Measurements from ENCODE around the gene FAM13A.

FAM13A gene

DNA sequence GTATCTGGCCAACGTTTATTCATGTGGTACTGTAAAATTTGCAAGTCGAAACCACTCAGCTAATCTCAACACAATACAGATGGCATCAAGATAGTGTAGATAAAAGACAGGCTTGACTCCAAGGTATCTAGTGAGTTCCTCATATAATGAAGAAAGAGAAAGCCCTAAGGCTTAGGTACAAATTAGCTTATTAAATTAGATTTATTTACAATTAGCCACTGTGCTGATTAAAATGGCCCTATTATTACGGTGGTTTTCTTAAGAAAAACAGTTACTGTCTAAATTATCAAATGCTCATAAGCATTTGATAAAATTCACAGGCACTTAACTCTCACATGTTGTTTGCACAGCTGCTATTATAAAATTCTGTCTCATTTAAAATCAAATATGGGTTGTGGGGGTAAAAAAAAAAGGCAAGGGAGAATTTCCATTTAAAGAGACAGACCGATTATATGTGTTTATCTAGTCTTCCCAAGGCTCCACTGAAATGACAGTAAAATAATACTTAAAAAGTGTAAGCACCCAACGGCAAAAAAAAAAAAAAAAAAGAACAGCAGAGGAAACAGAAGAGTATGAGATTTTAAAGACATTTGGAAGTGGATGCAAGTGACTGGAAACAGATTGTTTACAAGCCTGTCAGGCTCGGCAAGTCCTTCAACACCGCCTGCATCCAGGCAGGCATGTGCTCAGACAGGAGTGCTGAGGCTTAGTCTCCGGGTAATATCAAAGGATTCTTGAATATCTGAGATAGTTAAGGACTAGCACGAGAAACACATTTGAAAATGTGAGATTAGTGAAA, 55.1 kb downstream of the FAM13A start:
- TF ChIP-seq CTCF (IDR thresholded peaks at IDR 0.05): no peak
- no peaks in the 10 kb centered on the region for H3K27me3 ChIP-seq
- H3K4me1 ChIP-seq (ENCODE audit: control insufficient read depth in 1 of 2, insufficient read depth in 1 of 2, low read depth in 1 of 2, low read length in 1 of 2): peaks cover 0 to 2% of the 10 kb centered on the region in 2 experiments
- H3K9me3 ChIP-seq: no peaks in the 10 kb centered on the region
- no peaks in the 10 kb centered on the region for H3K36me3 ChIP-seq
- H3K4me3 ChIP-seq (ENCODE audit: low read depth in 1 of 2, low read length in 1 of 2): no peak overlapping the region
- no peak overlapping the region for H3K27ac ChIP-seq

- Histone ChIP-seq H3K27me3 (no peaks in the 10 kb centered on the region), H3K36me3 (no peaks in the 10 kb centered on the region), H3K4me3 (ENCODE audit: low read depth in 1 of 2, low read length in 1 of 2) (no peak overlapping the region), H3K4me1 (ENCODE audit: control insufficient read depth in 1 of 2, insufficient read depth in 1 of 2, low read depth in 1 of 2, low read length in 1 of 2) (peaks cover 0 to 2% of the 10 kb centered on the region in 2 experiments), H3K9me3 (no peaks in the 10 kb centered on the region), H3K27ac (no peak overlapping the region)
- TF ChIP-seq CTCF (IDR thresholded peaks at IDR 0.05): no peak
Observed at GRCh38 chr4:89000844-89001360, 56.1 kb downstream of the FAM13A start.

GRCh38 chr4:89000382-89000781, 56.6 kb downstream of the FAM13A start:
- no peak for TF ChIP-seq CTCF (IDR thresholded peaks at IDR 0.05)
- Histone ChIP-seq H3K9me3 (no peaks in the 10 kb centered on the region), H3K4me3 (ENCODE audit: low read depth in 1 of 2, low read length in 1 of 2) (no peak overlapping the region), H3K4me1 (ENCODE audit: control insufficient read depth in 1 of 2, insufficient read depth in 1 of 2, low read depth in 1 of 2, low read length in 1 of 2) (peaks cover 0 to 2% of the 10 kb centered on the region in 2 experiments), H3K36me3 (no peaks in the 10 kb centered on the region), H3K27me3 (no peaks in the 10 kb centered on the region), H3K27ac (no peak overlapping the region)

DNA sequence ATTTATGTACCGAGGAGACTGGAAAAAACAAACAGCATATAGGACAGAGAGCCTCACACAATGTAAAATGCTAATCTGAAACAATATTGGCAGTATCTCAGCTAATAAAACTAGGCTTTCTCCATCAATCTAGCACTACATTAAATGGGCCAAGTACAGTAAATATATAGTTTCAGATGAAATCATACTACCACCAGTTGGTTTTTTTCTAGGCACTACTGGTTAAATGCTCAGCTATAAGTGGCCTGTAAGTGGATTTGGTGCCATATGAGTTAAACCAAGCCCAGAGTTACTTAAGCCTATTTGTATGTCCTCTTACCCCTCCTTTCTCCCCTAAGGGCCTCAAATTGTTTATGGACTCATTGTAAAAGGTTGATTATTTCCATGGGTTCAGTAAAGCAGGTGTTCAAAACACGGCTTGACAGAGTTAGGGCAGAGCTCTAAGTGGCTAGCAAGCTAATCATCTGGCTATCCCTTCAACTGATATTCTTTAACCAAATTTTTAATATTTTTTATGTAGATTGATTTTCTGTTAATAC, 57.5 kb downstream of the FAM13A start:
- no peaks in the 10 kb centered on the region for H3K36me3 ChIP-seq
- H3K27ac ChIP-seq: no peak overlapping the region
- no peak for TF ChIP-seq CTCF (IDR thresholded peaks at IDR 0.05)
- H3K9me3 ChIP-seq: no peaks in the 10 kb centered on the region
- H3K27me3 ChIP-seq: no peaks in the 10 kb centered on the region
- H3K4me1 ChIP-seq (ENCODE audit: control insufficient read depth in 1 of 2, insufficient read depth in 1 of 2, low read depth in 1 of 2, low read length in 1 of 2): peaks cover 0 to 2% of the 10 kb centered on the region in 2 experiments
- H3K4me3 ChIP-seq (ENCODE audit: low read depth in 1 of 2, low read length in 1 of 2): no peak overlapping the region

DNA sequence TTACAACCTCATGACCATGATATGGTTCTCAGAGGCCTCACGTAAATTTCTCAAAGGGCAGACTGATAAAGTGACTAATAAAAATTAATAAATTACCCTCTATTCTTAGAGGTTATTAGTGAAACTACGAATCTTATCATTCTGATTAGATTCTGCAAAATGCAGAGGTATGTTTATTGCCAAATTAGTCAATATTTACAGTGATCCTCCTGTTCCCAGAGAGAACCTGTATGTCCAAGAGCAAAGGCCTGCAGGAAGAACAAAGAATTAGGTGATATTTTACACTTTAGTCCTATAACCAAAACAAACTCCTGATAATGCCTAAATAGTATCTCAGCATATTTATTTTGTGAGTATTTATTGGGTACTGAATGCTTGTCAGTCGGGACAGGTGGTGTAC, 58.1 kb downstream of the FAM13A start:
- Histone ChIP-seq H3K4me3 (ENCODE audit: low read depth in 1 of 2, low read length in 1 of 2) (no peak overlapping the region), H3K36me3 (no peaks in the 10 kb centered on the region), H3K9me3 (no peaks in the 10 kb centered on the region), H3K4me1 (ENCODE audit: control insufficient read depth in 1 of 2, insufficient read depth in 1 of 2, low read depth in 1 of 2, low read length in 1 of 2) (peaks cover 0 to 2% of the 10 kb centered on the region in 2 experiments), H3K27me3 (no peaks in the 10 kb centered on the region), H3K27ac (no peak overlapping the region)
- TF ChIP-seq CTCF (IDR thresholded peaks at IDR 0.05): no peak

All from neutrophil (primary cell).